SK-N-SH (cell line): ENCODE measurements around the gene SEC31B. TPM values are rescaled to one million over a fixed set of nuclear protein-coding genes. Genes with fewer than 3 reads are reported as not detected.

ENCODE experiments used
- CTCF ChIA-PET: fragments of 300-600, 350-600 bp; formaldehyde crosslinking; extraction: SDS; loops from one replicate; lab custom pipeline; 2021; lab: Yijun Ruan, JAX
- POLR2A ChIA-PET: fragments of 350-600 bp; sonication (Branson Sonifier 250); formaldehyde crosslinking; extraction: SDS; loops from one replicate; lab custom pipeline; 2020; ENCODE audit warnings: antibody characterized with exemption, inconsistent platforms; lab: Yijun Ruan, JAX
- DNase-seq: peaks from one replicate; pipeline ENCODE4 v3.0.0; 2012
- H2AFZ ChIP-seq: fragments of 200-600 bp; sonication (generic); 2 replicates; pipeline ENCODE4 v1.8.1; 2016; ENCODE audit warnings: antibody characterized with exemption, mild to moderate bottlenecking, low read depth
- H3F3A ChIP-seq: fragments of 200-600 bp; sonication (generic); replicated peaks from 2 replicates; pipeline ENCODE3; 2016; ENCODE audit warnings: antibody characterized with exemption, mild to moderate bottlenecking; ENCODE audit not compliant: insufficient read depth
- H3K27ac ChIP-seq, 2 experiments: fragments of 200-500 bp in 1 of 2; fragments of 200-600 bp in 1 of 2; sonication (Bioruptor generic) in 1 of 2; sonication (generic), shearing (Covaris generic) in 1 of 2; 2 replicates each; pipeline versions ENCODE4 v1.5.1 to v1.6.1; 2014 to 2016; ENCODE audit warnings: low read depth in 2 of 2, inconsistent platforms in 1 of 2, low read length in 1 of 2, mild to moderate bottlenecking in 1 of 2, mixed read lengths in 1 of 2
- H3K27me3 ChIP-seq: fragments of 200-600 bp; sonication (generic), shearing (Covaris generic); 2 replicates; pipeline ENCODE4 v1.6.1; 2016; ENCODE audit warnings: mixed run types; ENCODE audit not compliant: insufficient read depth
- H3K36me3 ChIP-seq, 2 experiments: fragments of 200-500 bp in 1 of 2; fragments of 200-600 bp in 1 of 2; sonication (Bioruptor generic) in 1 of 2; sonication (generic) in 1 of 2; replicated peaks in 1 of 2; 2 replicates each; pipeline versions ENCODE3 to v1.5.1; 2014 to 2016; ENCODE audit warnings: low read length in 1 of 2, mild to moderate bottlenecking in 1 of 2; ENCODE audit not compliant: insufficient read depth in 2 of 2, control insufficient read depth in 1 of 2
- H3K4me1 ChIP-seq, 2 experiments: fragments of 200-500 bp in 1 of 2; fragments of 200-600 bp in 1 of 2; sonication (Bioruptor generic) in 1 of 2; sonication (generic), shearing (Covaris generic) in 1 of 2; 2 replicates each; pipeline versions ENCODE4 v1.5.1 to v1.6.1; 2014 to 2016; ENCODE audit warnings: low read depth in 1 of 2, low read length in 1 of 2, mixed run types in 1 of 2; ENCODE audit not compliant: insufficient read depth in 2 of 2, control insufficient read depth in 1 of 2
- H3K4me2 ChIP-seq: fragments of 200-600 bp; sonication (generic), shearing (Covaris generic); 2 replicates; pipeline ENCODE4 v1.6.1; 2017; ENCODE audit warnings: mixed run types
- H3K4me3 ChIP-seq, 2 experiments: fragments of 200-500 bp in 1 of 2; fragments of 200-600 bp in 1 of 2; sonication (Bioruptor generic) in 1 of 2; sonication (generic), shearing (Covaris generic) in 1 of 2; 2 replicates each; pipeline versions ENCODE4 v1.5.1 to v1.8.1; 2014 to 2016; ENCODE audit warnings: low read depth in 2 of 2, inconsistent platforms in 1 of 2, low read length in 1 of 2, mild to moderate bottlenecking in 1 of 2, mixed read lengths in 1 of 2, moderate library complexity in 1 of 2
- H3K79me2 ChIP-seq: fragments of 200-600 bp; sonication (generic); 2 replicates; pipeline ENCODE4 v1.8.1; 2017; ENCODE audit warnings: mild to moderate bottlenecking; ENCODE audit not compliant: insufficient read depth
- H3K9ac ChIP-seq: fragments of 200-600 bp; sonication (generic); 2 replicates; pipeline ENCODE4 v1.6.1; 2017; ENCODE audit warnings: mixed run types
- H3K9me2 ChIP-seq: fragments of 200-600 bp; sonication (generic); 2 replicates; pipeline ENCODE4 v1.6.1; 2017; ENCODE audit warnings: mixed run types
- H3K9me3 ChIP-seq: fragments of 200-600 bp; sonication (generic); 2 replicates; pipeline ENCODE4 v1.6.1; 2017; ENCODE audit warnings: mixed run types, mild to moderate bottlenecking, moderate library complexity
- H4K20me1 ChIP-seq: fragments of 200-600 bp; sonication (generic); 2 replicates; pipeline ENCODE4 v1.6.1; 2017; ENCODE audit warnings: mild to moderate bottlenecking, mixed run types; ENCODE audit not compliant: insufficient read depth
- EZH2phosphoT487 ChIP-seq: fragments of 200-600 bp; sonication (generic); IDR thresholded peaks from 2 replicates; pipeline ENCODE4 v1.6.1; 2017; ENCODE audit warnings: low read depth, mixed run types, mild to moderate bottlenecking, antibody characterized with exemption, moderate library complexity, borderline replicate concordance
- FOSL2 ChIP-seq: IDR thresholded peaks from 2 replicates; pipeline ENCODE4 v1.4.0; 2012; ENCODE audit warnings: low read depth, mild to moderate bottlenecking, moderate library complexity, borderline replicate concordance
- FOXM1 ChIP-seq: IDR thresholded peaks from 2 replicates; pipeline ENCODE4 v1.4.0; 2012; ENCODE audit warnings: low read depth, mild to moderate bottlenecking
- GATA2 ChIP-seq: sonication (generic); formaldehyde crosslinking; IDR thresholded peaks from 2 replicates; pipeline ENCODE4 v1.5.0; 2020; ENCODE audit warnings: mild to moderate bottlenecking, missing genetic modification reagents
- JUND ChIP-seq: IDR thresholded peaks from 2 replicates; pipeline ENCODE4 v1.4.0; 2012
- MAX ChIP-seq: IDR thresholded peaks from 2 replicates; pipeline ENCODE4 v1.4.0; 2012; ENCODE audit warnings: low read depth
- MXI1 ChIP-seq: IDR thresholded peaks from 2 replicates; pipeline ENCODE4 v1.6.1; 2012; ENCODE audit warnings: mild to moderate bottlenecking, low read depth, low read length, improper control_type of control experiment
- NRF1 ChIP-seq: IDR thresholded peaks from 2 replicates; pipeline ENCODE4 v1.6.1; 2012; ENCODE audit warnings: low read depth, mild to moderate bottlenecking, low read length
- POLR2AphosphoS5 ChIP-seq: IDR thresholded peaks from 2 replicates; pipeline ENCODE4 v1.6.1; 2012; ENCODE audit warnings: low read depth, low read length
- RFX5 ChIP-seq: IDR thresholded peaks from 2 replicates; pipeline ENCODE4 v1.6.1; 2012; ENCODE audit warnings: mild to moderate bottlenecking, improper control_type of control experiment, low read length
- RXRA ChIP-seq: IDR thresholded peaks from 2 replicates; pipeline ENCODE4 v1.4.0; 2012; ENCODE audit warnings: low read depth, mild to moderate bottlenecking, borderline replicate concordance
- SMC3 ChIP-seq: IDR thresholded peaks from 2 replicates; pipeline ENCODE4 v1.6.1; 2012; ENCODE audit warnings: low read depth, low read length, improper control_type of control experiment
- TEAD4 ChIP-seq: IDR thresholded peaks from 2 replicates; pipeline ENCODE4 v1.4.0; 2012; ENCODE audit warnings: mild to moderate bottlenecking, borderline replicate concordance; ENCODE audit not compliant: insufficient read depth
- YY1 ChIP-seq: IDR thresholded peaks from 2 replicates; pipeline ENCODE4 v1.4.0; 2012; ENCODE audit warnings: low read depth, mild to moderate bottlenecking
- WGBS: methylation state at CpG from one replicate; pipeline ENCODE4 v1.1.6; 2017; ENCODE audit warnings: low lambda C conversion rate; 5-methylcytosine and 5-hydroxymethylcytosine counted together
- polyA plus RNA-seq, 3 experiments: library from polyadenylated mRNA; depleted of rRNA; stranded (reverse); fragments of >200 nt; gene quantifications; 2 replicates each; pipeline ENCODE4 v1.2.3, GENCODE V29; 2012
- TF ChIP-seq, protein P1 (sequence below): fragments of 150-350 bp; IDR thresholded peaks from 2 replicates; pipeline ENCODE4 v1.6.1; 2017; ENCODE audit warnings: antibody characterized with exemption, low read length, low read depth, borderline replicate concordance
- TF ChIP-seq, protein P2 (sequence below): fragments of 150-350 bp; IDR thresholded peaks from 2 replicates; pipeline ENCODE4 v1.6.1; 2016; ENCODE audit warnings: mild to moderate bottlenecking, low read depth, low read length

The SEC31B gene
- polyA plus RNA-seq, 1 of the 3 experiments (the other 2 are of a cell fraction), result 8.8 TPM

DNA sequence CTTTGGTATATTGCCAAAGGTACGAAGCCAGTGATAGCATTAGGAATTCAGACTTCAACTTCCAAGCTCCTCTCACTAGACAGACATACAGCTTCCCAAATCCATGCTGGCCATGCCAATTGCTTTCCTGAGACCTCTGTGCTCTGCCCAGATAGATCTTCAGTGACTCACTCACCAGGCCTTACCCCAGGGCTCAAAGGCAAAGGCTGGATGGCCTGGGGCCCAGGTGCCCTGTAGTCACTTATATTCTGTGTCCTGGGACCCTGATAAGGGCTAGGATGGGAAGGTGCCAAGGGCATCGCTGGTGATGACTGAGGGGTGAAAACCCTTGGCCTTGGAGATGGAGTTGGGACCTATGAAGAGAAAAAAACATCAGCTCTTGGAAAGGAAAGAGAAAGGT is 29.1 kb downstream of the SEC31B start:
- Histone ChIP-seq H4K20me1 (no peaks in the 10 kb centered on the region), H2AFZ (no peak overlapping the region), H3K4me1 (no peaks in the 10 kb centered on the region), H3K79me2 (no peaks in the 10 kb centered on the region), H3K9me2 (no peaks in the 10 kb centered on the region), H3F3A (no peaks in the 10 kb centered on the region), H3K4me2 (no peak overlapping the region)
- 56% methylated on average over 2 of the region's 2 CpGs for WGBS
- POLR2A ChIA-PET, result no interaction called here
- TF ChIP-seq NRF1 (no peak), RFX5 (no peak), EZH2phosphoT487 (no peak), JUND (no peak), RXRA (no peak), GATA2 (CRISPR knock-in tag) (no peak), POLR2AphosphoS5 (no peak), FOXM1 (no peak), TEAD4 (no peak)
- TF ChIP-seq, all 33 proteins: peak for 0
- Histone ChIP-seq H3K36me3 (peaks cover 0 to 8% of the 10 kb centered on the region in 2 experiments), H3K27me3 (no peaks in the 10 kb centered on the region), H3K27ac (no peak overlapping the region), H3K9me3 (no peaks in the 10 kb centered on the region), H3K9ac (no peak overlapping the region), H3K4me3 (no peak overlapping the region)
- CTCF ChIA-PET, result interaction anchor here (1.9 to 14.7 kb wide), 2 partner anchors 9 to 18 kb away, joined by 7 to 158 read pairs; no protein-coding TSS in a partner anchor
- no peak for DNase-seq

DNA sequence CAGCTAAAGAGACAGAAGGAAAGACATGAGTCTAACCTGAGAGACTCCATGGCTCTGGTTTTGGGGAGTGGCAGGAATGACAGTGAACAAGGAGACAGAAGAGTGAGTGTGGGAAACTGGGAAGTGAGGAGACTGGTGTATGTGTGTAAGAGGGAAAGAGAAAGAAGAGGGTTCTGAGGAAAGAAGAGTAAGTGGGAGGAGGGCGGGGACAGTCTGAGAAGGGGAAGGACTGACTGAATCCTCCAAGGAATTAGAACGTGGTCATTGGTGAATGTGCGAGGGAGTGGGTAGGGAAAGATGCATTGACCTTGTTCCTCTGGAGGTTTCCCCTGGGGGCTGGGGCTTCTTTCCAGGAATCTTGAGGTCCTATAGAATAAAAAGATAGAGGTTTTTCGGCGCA is 30.3 kb downstream of the SEC31B start:
- no peaks in the 10 kb centered on the region for H3K9me3 ChIP-seq
- H3K4me3 ChIP-seq, result no peak overlapping the region
- H4K20me1 ChIP-seq, result no peaks in the 10 kb centered on the region
- CTCF ChIA-PET, result interaction anchor here (9.2 to 10.3 kb wide), 2 partner anchors 21 to 28 kb away, joined by 95 to 150 read pairs; no protein-coding TSS in a partner anchor
- H3K36me3 ChIP-seq, result peaks cover 0 to 8% of the 10 kb centered on the region in 2 experiments
- DNase-seq, result no peak
- 92% methylated on average over 5 of the region's 5 CpGs for WGBS
- H3K27ac ChIP-seq, result no peak overlapping the region
- H3K9ac ChIP-seq, result no peak overlapping the region
- TF ChIP-seq SMC3 (no peak), FOSL2 (no peak)
- H3K79me2 ChIP-seq, result no peaks in the 10 kb centered on the region
- H3K9me2 ChIP-seq, result no peaks in the 10 kb centered on the region
- POLR2A ChIA-PET, result no interaction called here
- no peak overlapping the region for H2AFZ ChIP-seq
- H3K27me3 ChIP-seq, result no peaks in the 10 kb centered on the region
- H3K4me2 ChIP-seq, result no peak overlapping the region
- no peaks in the 10 kb centered on the region for H3F3A ChIP-seq
- H3K4me1 ChIP-seq, result no peaks in the 10 kb centered on the region

GRCh38 chr10:100487529-100487928 is 32.1 kb downstream of the SEC31B start:
- no peak overlapping the region for H3K9ac ChIP-seq
- POLR2A ChIA-PET, result interaction anchor here (0.7 kb wide), 1 partner anchor 196 kb away, joined by 5 read pairs; no protein-coding TSS in a partner anchor
- no peaks in the 10 kb centered on the region for H3K9me3 ChIP-seq
- H3K9me2 ChIP-seq, result no peaks in the 10 kb centered on the region
- 69% methylated on average over 6 of the region's 6 CpGs for WGBS
- DNase-seq, result no peak
- H3K4me1 ChIP-seq, result peaks cover 0 to 4% of the 10 kb centered on the region in 2 experiments; a peak in 1 of 4 replicates
- TF ChIP-seq, protein P1, sequence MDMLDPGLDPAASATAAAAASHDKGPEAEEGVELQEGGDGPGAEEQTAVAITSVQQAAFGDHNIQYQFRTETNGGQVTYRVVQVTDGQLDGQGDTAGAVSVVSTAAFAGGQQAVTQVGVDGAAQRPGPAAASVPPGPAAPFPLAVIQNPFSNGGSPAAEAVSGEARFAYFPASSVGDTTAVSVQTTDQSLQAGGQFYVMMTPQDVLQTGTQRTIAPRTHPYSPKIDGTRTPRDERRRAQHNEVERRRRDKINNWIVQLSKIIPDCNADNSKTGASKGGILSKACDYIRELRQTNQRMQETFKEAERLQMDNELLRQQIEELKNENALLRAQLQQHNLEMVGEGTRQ, result no peak
- TF ChIP-seq MAX (no peak), FOXM1 (no peak), MXI1 (no peak), FOSL2 (no peak), SMC3 (no peak), EZH2phosphoT487 (no peak), YY1 (no peak)
- TF ChIP-seq, protein P2, sequence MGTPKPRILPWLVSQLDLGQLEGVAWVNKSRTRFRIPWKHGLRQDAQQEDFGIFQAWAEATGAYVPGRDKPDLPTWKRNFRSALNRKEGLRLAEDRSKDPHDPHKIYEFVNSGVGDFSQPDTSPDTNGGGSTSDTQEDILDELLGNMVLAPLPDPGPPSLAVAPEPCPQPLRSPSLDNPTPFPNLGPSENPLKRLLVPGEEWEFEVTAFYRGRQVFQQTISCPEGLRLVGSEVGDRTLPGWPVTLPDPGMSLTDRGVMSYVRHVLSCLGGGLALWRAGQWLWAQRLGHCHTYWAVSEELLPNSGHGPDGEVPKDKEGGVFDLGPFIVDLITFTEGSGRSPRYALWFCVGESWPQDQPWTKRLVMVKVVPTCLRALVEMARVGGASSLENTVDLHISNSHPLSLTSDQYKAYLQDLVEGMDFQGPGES, result no peak
- no peak overlapping the region for H3K4me3 ChIP-seq
- CTCF ChIA-PET, result interaction anchor here (1.2 to 10.3 kb wide), 5 partner anchors 23 to 54 kb away, joined by 3 to 150 read pairs (median 5); no protein-coding TSS in a partner anchor
- H2AFZ ChIP-seq, result no peak overlapping the region
- H3K4me2 ChIP-seq, result no peak overlapping the region
- no peaks in the 10 kb centered on the region for H3F3A ChIP-seq
- H3K36me3 ChIP-seq, result peaks cover 0 to 8% of the 10 kb centered on the region in 2 experiments
- H3K79me2 ChIP-seq, result no peaks in the 10 kb centered on the region
- H4K20me1 ChIP-seq, result no peaks in the 10 kb centered on the region
- no peak overlapping the region for H3K27ac ChIP-seq
- no peaks in the 10 kb centered on the region for H3K27me3 ChIP-seq
